Right atrium auricular region (tissue), 2 donors: ENCODE results near the gene MUC12. TPM values are rescaled to one million over a fixed set of nuclear protein-coding genes. Genes with fewer than 3 reads are reported as not detected.
"Not testable (repeated sequence)": the region's sequence is repeated elsewhere in the genome, so short reads cannot be mapped to it uniquely, and the experiment has no call there.

Experiments
- DNase-seq: peaks from one replicate; pipeline ENCODE4 v3.0.0-alpha.2; 2019; ENCODE audit warnings: low spot score
- H3K27ac ChIP-seq, 2 donors: fragments of 200-600 bp; sonication (generic); 1 replicate in 1 of 2; 2 replicates in 1 of 2; pipeline ENCODE4 v1.5.1; 2016 to 2019
- H3K27me3 ChIP-seq, 2 donors: fragments of 200-600 bp; sonication (generic); one replicate each; pipeline versions ENCODE4 v1.5.1 to v1.6.0; 2017 to 2019
- H3K36me3 ChIP-seq: fragments of 200-600 bp; sonication (generic); one replicate; pipeline ENCODE4 v1.5.1; 2016
- H3K4me1 ChIP-seq, 2 donors: fragments of 200-600 bp; sonication (generic); one replicate each; pipeline versions ENCODE4 v1.5.1 to v1.6.0; 2017 to 2019
- H3K4me3 ChIP-seq, 2 donors: fragments of 200-600 bp; sonication (generic); 1 replicate in 1 of 2; 2 replicates in 1 of 2; pipeline ENCODE4 v1.5.1; 2017 to 2019; ENCODE audit warnings: mild to moderate bottlenecking in 1 of 2, moderate library complexity in 1 of 2
- H3K9me3 ChIP-seq, 2 donors: fragments of 200-600 bp; sonication (generic); one replicate each; pipeline ENCODE4 v1.5.1; 2019
- total RNA-seq, 2 donors: library from RNA; depleted of rRNA; stranded (reverse); fragments of >200 nt; gene quantifications; one replicate each; pipeline ENCODE4 v1.1.0, GENCODE V29; 2016
- TF ChIP-seq, protein P1 (sequence below), 2 donors: fragments of 200-600 bp; sonication (generic); IDR thresholded peaks; one replicate each; pipeline ENCODE4 v1.5.1; 2019; ENCODE audit warnings: antibody characterized with exemption in 2 of 2

MUC12 gene
- total RNA-seq, 2 donors from 2014 or later: not detected

DNA sequence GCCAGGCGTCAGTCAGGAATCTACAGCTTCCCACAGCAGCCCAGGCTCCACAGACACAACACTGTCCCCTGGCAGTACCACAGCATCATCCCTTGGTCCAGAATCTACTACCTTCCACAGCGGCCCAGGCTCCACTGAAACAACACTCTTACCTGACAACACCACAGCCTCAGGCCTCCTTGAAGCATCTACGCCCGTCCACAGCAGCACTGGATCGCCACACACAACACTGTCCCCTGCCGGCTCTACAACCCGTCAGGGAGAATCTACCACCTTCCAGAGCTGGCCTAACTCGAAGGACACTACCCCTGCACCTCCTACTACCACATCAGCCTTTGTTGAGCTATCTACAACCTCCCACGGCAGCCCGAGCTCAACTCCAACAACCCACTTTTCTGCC lies 30.7 kb downstream of the MUC12 start:
- not testable (repeated sequence) for H3K4me1 ChIP-seq, H3K4me3 ChIP-seq, H3K27ac ChIP-seq, H3K27me3 ChIP-seq, H3K36me3 ChIP-seq, H3K9me3 ChIP-seq
- peak; percentile 63 for DNase-seq

DNA sequence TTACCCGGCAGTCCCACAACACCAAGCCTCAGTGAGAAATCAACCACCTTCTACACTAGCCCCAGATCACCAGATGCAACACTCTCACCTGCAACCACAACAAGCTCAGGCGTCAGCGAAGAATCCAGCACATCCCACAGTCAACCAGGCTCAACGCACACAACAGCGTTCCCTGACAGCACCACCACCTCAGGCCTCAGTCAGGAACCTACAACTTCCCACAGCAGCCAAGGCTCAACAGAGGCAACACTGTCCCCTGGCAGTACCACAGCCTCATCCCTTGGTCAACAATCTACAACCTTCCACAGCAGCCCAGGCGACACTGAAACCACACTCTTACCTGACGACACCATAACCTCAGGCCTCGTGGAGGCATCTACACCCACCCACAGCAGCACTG lies 33.0 kb downstream of the MUC12 start:
- not testable (repeated sequence) for H3K4me1 ChIP-seq, H3K36me3 ChIP-seq, H3K27me3 ChIP-seq, DNase-seq, H3K9me3 ChIP-seq, H3K4me3 ChIP-seq, H3K27ac ChIP-seq

DNA sequence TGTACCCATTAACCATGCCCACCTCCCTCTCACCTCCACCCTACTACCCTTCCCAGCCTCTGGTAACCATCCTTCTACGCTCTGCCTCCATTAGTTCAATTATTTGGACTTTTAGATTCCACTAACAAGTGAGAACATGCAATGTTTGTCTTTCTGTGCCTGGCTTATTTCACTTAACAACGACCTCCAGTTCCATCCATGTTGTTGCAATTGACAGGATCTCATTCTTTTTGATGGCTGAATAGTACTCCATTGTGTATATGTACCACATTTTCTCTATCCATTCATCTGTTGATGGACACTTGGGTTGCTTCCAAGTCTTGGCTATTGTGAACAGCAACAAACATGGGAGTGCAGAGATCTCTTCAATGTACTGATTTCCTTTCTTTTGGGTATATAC lies 38.0 kb downstream of the MUC12 start:
- not testable (repeated sequence) for H3K4me1 ChIP-seq

DNA sequence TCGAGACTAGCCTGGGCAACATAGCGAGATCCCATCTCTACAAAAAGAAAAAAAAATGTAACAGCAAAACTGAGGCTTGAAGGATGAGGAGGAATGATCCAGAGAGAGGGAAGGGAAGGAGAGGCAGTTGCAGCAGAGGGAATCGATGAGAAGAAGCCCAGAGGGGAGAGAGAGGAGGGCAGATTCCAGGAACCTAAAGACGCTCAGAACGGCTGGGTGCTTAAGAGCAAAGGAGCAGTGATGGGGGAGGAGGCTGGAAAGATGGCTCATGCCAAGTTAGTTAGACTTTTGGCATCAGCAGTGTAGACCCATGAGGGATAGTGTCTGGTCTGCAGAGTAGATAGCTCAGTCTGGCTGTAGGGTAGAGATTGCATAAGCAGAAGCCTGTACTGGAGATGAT lies 40.3 kb downstream of the MUC12 start:
- DNase-seq: no peak
- TF ChIP-seq, protein P1, sequence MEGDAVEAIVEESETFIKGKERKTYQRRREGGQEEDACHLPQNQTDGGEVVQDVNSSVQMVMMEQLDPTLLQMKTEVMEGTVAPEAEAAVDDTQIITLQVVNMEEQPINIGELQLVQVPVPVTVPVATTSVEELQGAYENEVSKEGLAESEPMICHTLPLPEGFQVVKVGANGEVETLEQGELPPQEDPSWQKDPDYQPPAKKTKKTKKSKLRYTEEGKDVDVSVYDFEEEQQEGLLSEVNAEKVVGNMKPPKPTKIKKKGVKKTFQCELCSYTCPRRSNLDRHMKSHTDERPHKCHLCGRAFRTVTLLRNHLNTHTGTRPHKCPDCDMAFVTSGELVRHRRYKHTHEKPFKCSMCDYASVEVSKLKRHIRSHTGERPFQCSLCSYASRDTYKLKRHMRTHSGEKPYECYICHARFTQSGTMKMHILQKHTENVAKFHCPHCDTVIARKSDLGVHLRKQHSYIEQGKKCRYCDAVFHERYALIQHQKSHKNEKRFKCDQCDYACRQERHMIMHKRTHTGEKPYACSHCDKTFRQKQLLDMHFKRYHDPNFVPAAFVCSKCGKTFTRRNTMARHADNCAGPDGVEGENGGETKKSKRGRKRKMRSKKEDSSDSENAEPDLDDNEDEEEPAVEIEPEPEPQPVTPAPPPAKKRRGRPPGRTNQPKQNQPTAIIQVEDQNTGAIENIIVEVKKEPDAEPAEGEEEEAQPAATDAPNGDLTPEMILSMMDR (IDR thresholded peaks at IDR 0.05): no peak
- H3K27ac ChIP-seq: no peak overlapping the region
- H3K27me3 ChIP-seq: no peaks in the 10 kb centered on the region
- no peaks in the 10 kb centered on the region for H3K36me3 ChIP-seq
- H3K4me1 ChIP-seq: no peaks in the 10 kb centered on the region
- H3K4me3 ChIP-seq: no peak overlapping the region
- H3K9me3 ChIP-seq: no peaks in the 10 kb centered on the region

More for the DNA sequence above, 38.0 kb downstream of the MUC12 start:
- not testable (repeated sequence) for H3K36me3 ChIP-seq, H3K4me3 ChIP-seq, H3K27ac ChIP-seq, DNase-seq, H3K27me3 ChIP-seq, H3K9me3 ChIP-seq

DNA sequence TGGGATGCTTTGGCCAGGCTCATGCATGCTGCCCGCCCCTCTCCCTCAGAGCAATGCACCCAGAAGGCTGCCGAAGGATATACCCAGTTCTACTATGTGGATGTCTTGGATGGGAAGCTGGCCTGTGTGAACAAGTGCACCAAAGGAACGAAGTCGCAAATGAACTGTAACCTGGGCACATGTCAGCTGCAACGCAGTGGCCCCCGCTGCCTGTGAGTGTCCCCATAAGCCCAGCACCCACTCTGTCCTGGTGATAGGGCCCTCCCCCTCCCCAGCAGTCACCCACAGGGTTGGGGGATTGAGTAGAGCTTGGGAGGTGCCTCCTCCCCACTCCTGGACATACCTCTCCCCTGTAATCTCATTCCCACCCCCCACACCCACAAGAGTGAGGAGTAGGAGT lies 43.6 kb downstream of the MUC12 start:
- peaks cover 0 to 12% of the 10 kb centered on the region in 2 donors for H3K4me1 ChIP-seq
- DNase-seq: no peak
- peaks cover 0 to 9% of the 10 kb centered on the region in 2 donors for H3K27me3 ChIP-seq
- TF ChIP-seq, protein P1 (IDR thresholded peaks at IDR 0.05): no peak
- H3K4me3 ChIP-seq: no peak overlapping the region
- H3K36me3 ChIP-seq: no peaks in the 10 kb centered on the region
- H3K9me3 ChIP-seq: no peaks in the 10 kb centered on the region
- H3K27ac ChIP-seq: no peak overlapping the region

DNA sequence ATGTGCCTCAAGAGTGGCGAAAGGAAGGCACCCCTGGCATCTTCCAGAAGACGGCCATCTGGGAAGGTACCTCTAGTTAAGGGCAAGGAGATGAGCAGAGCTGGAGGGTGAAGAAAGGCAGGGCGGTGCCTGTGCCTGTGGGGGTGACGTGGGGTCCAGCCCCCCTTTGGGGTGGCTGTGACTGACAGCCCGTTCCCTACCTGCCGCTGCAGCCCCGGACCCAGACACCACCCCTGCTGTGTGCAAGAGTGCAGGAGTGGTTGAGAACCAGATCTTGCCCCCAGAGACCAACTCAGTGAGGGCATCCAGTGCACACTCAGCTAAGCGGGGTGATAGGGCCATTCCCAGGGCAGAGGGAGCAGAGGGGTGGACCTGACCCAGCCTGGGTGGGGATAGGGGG lies 46.3 kb downstream of the MUC12 start:
- H3K36me3 ChIP-seq: no peaks in the 10 kb centered on the region
- peaks cover 0 to 9% of the 10 kb centered on the region in 2 donors for H3K27me3 ChIP-seq

DNA sequence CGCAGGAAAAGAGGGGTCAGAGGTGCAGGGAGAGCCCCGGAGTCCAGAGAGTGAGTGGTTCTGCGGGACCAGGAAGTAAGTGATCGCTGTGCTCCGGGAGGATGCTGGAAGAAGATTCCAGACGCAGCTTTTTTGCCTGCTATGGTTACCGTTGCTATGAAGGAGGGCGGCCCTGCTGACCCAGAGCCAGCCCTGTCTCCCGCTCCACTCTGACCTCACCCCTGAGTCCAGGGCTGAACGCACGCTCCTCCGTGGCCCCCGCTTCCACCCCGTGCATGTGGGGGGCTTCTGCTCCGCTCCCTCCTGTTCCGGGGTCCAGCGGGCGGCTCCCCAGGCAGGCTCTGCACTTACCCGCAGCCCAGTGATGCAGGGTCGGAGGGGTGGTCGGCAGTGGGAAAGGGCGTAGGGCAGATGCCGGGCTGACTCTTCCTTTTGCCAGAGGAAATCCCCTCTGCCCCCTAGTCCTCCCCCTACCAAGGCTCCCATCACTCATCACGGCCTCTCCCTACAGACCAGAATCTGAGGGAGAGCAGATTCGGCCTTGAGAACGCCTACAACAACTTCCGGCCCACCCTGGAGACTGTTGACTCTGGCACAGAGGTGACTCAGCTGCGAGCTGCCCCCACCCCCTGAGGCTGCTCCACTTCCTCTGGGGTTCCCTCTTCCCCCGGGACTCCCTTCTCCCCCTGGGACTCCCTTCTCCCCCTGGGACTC lies 47.9 kb downstream of the MUC12 start:
- DNase-seq: peak; percentile 84
- no peaks in the 10 kb centered on the region for H3K36me3 ChIP-seq
- H3K27ac ChIP-seq: peak overlapping the region; percentile 64 to 71
- H3K27me3 ChIP-seq: peaks cover 0 to 9% of the 10 kb centered on the region in 2 donors
- peaks cover 0 to 12% of the 10 kb centered on the region in 2 donors for H3K4me1 ChIP-seq
- no peaks in the 10 kb centered on the region for H3K9me3 ChIP-seq
- H3K4me3 ChIP-seq: peak overlapping the region; percentile 31 to 48
- TF ChIP-seq, protein P1 (IDR thresholded peaks at IDR 0.05): no peak

More for the DNA sequence above, 46.3 kb downstream of the MUC12 start:
- H3K9me3 ChIP-seq: no peaks in the 10 kb centered on the region
- H3K4me1 ChIP-seq: peaks cover 0 to 12% of the 10 kb centered on the region in 2 donors
- DNase-seq: no peak
- no peak overlapping the region for H3K4me3 ChIP-seq
- no peak overlapping the region for H3K27ac ChIP-seq
- TF ChIP-seq, protein P1 (IDR thresholded peaks at IDR 0.05): no peak
